Trophoblast cell (in vitro differentiated cells and primary cell): Measurements from ENCODE around the gene TRMT112.
A peak's percentile ranks its signal among the peaks of the same experiment; 100 is the strongest.

Experiments used
- DNase-seq, 2 donors: peaks; one replicate each; pipeline ENCODE4 v3.0.0-alpha.2; 2016
- H2AFZ ChIP-seq: 2 replicates; pipeline ENCODE4 v1.6.1; 2013; ENCODE audit warnings: low read length, moderate library complexity, mild to moderate bottlenecking; ENCODE audit not compliant: insufficient read depth, poor library complexity
- H2AK5ac ChIP-seq: 2 replicates; pipeline ENCODE4 v1.6.1; 2013; ENCODE audit warnings: mild to moderate bottlenecking, low read length
- H2BK120ac ChIP-seq: 2 replicates; pipeline ENCODE4 v1.6.1; 2013; ENCODE audit warnings: low read length, mild to moderate bottlenecking, moderate library complexity; ENCODE audit not compliant: insufficient read depth, poor library complexity
- H2BK12ac ChIP-seq: 2 replicates; pipeline ENCODE4 v1.6.1; 2013; ENCODE audit warnings: mild to moderate bottlenecking, low read length, moderate library complexity
- H2BK5ac ChIP-seq: 2 replicates; pipeline ENCODE4 v1.6.1; 2013; ENCODE audit warnings: low read length, low read depth, moderate library complexity, mild to moderate bottlenecking; ENCODE audit not compliant: poor library complexity
- H3K14ac ChIP-seq: 2 replicates; pipeline ENCODE4 v1.6.1; 2013; ENCODE audit warnings: mild to moderate bottlenecking, low read length
- H3K18ac ChIP-seq: 2 replicates; pipeline ENCODE4 v1.6.1; 2013; ENCODE audit warnings: mild to moderate bottlenecking, low read length
- H3K23ac ChIP-seq: 2 replicates; pipeline ENCODE4 v1.6.1; 2013; ENCODE audit warnings: low read length
- H3K27ac ChIP-seq: 2 replicates; pipeline ENCODE4 v1.5.1; 2013; ENCODE audit warnings: low read depth, mild to moderate bottlenecking, inconsistent platforms, low read length, moderate library complexity
- H3K27me3 ChIP-seq: 2 replicates; pipeline ENCODE4 v1.6.1; 2013; ENCODE audit warnings: inconsistent platforms, mild to moderate bottlenecking, low read length, moderate library complexity; ENCODE audit not compliant: insufficient read depth
- H3K36me3 ChIP-seq, 2 experiments: 1 replicate in 1 of 2; 2 replicates in 1 of 2; pipeline ENCODE4 v1.6.1; 2013; ENCODE audit warnings: low read length in 2 of 2, mild to moderate bottlenecking in 2 of 2, moderate library complexity in 1 of 2; ENCODE audit not compliant: insufficient read depth in 2 of 2, control insufficient read depth in 1 of 2
- H3K4ac ChIP-seq: 2 replicates; pipeline ENCODE4 v1.6.1; 2013; ENCODE audit warnings: low read depth, mild to moderate bottlenecking, low read length, moderate library complexity
- H3K4me1 ChIP-seq, 2 experiments: 1 replicate in 1 of 2; 2 replicates in 1 of 2; pipeline ENCODE4 v1.6.1; 2013; ENCODE audit warnings: low read length in 2 of 2, mild to moderate bottlenecking in 2 of 2, moderate library complexity in 1 of 2; ENCODE audit not compliant: insufficient read depth in 2 of 2, control insufficient read depth in 1 of 2
- H3K4me2 ChIP-seq: 2 replicates; pipeline ENCODE4 v1.6.1; 2013; ENCODE audit warnings: inconsistent platforms, mild to moderate bottlenecking, low read length, moderate library complexity
- H3K4me3 ChIP-seq: 2 replicates; pipeline ENCODE4 v1.5.1; 2013; ENCODE audit warnings: mild to moderate bottlenecking, low read depth, low read length, inconsistent platforms
- H3K79me1 ChIP-seq: one replicate; pipeline ENCODE4 v1.6.1; 2013; ENCODE audit warnings: low read length
- H3K79me2 ChIP-seq: 2 replicates; pipeline ENCODE4 v1.6.1; 2013; ENCODE audit warnings: low read length, mild to moderate bottlenecking; ENCODE audit not compliant: control insufficient read depth, insufficient read depth, poor library complexity
- H3K9ac ChIP-seq: 2 replicates; pipeline ENCODE4 v1.6.1; 2013; ENCODE audit warnings: mild to moderate bottlenecking, low read length
- H3K9me3 ChIP-seq: 2 replicates; pipeline ENCODE4 v1.6.1; 2013; ENCODE audit warnings: low read depth, mild to moderate bottlenecking, control low read depth, inconsistent platforms, low read length; ENCODE audit not compliant: insufficient read depth
- H4K12ac ChIP-seq: 2 replicates; pipeline ENCODE4 v1.6.1; 2013; ENCODE audit warnings: low read depth, mild to moderate bottlenecking, low read length, moderate library complexity
- H4K8ac ChIP-seq: 2 replicates; pipeline ENCODE4 v1.6.1; 2013; ENCODE audit warnings: low read depth, mild to moderate bottlenecking, low read length, moderate library complexity
- H4K91ac ChIP-seq: one replicate; pipeline ENCODE4 v1.6.1; 2013; ENCODE audit warnings: low read depth, mild to moderate bottlenecking, low read length, moderate library complexity
- WGBS: extraction: QIAGEN DNeasy Blood & Tissue Kit; methylation state at CpG from one replicate; pipeline ENCODE4 v1.1.7; 2013; ENCODE audit warnings: missing lambda C conversion rate; ENCODE audit not compliant: insufficient read length, insufficient coverage; ENCODE audit errors: extremely low coverage; 5-methylcytosine and 5-hydroxymethylcytosine counted together

Gene TRMT112

DNA sequence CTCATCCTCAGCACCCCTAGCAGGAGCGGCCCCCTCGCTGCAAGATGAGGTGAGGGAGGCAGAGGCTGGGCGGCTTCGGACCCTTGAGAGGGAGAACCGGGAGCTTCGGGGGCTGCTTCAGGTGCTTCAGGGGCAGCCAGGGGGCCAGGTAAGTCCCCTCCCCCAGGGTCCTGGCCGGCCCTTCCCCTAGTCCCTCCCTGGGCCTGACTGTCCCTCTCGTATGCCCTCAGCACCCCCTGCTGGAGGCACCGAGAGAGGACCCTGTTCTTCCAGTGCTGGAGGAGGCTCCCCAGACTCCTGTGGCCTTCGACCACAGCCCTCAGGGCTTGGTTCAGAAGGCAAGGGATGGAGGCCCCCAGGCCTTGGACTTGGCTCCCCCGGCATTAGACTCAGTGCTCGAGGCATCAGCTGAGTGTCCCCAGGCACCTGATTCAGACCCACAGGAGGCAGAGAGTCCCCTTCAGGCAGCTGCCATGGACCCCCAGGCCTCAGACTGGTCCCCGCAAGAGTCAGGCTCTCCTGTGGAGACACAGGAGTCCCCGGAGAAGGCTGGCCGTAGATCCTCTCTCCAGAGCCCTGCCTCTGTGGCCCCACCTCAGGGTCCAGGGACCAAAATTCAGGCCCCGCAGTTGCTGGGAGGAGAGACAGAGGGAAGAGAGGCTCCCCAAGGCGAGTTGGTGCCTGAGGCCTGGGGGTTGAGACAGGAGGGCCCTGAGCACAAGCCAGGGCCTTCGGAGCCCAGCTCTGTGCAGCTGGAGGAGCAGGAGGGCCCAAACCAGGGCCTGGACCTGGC is 26.6 kb upstream of the TRMT112 start:
- Histone ChIP-seq H4K91ac (no peak overlapping the region), H4K8ac (no peak overlapping the region), H3K23ac (no peak overlapping the region), H3K4me1 (peaks cover 8 to 11% of the 10 kb centered on the region in 2 experiments), H3K4me2 (no peak overlapping the region), H2BK120ac (no peak overlapping the region), H3K4me3 (no peak overlapping the region), H2AFZ (no peak overlapping the region), H3K27ac (no peak overlapping the region), H4K12ac (no peak overlapping the region), H2BK5ac (no peak overlapping the region), H3K9me3 (peaks cover 3% of the 10 kb centered on the region), H3K4ac (no peak overlapping the region), H2AK5ac (peak overlapping the region; percentile 20), H3K14ac (no peak overlapping the region), H3K18ac (no peak overlapping the region), H3K79me1 (peaks cover 6% of the 10 kb centered on the region), H2BK12ac (no peak overlapping the region), H3K9ac (no peak overlapping the region), H3K36me3 (no peaks in the 10 kb centered on the region), H3K79me2 (peaks cover 2% of the 10 kb centered on the region), H3K27me3 (no peaks in the 10 kb centered on the region)
- DNase-seq = peak in 1 of 2 donors; percentile 32
- WGBS = no CpG with 5 or more reads among the region's 18 CpGs

DNA sequence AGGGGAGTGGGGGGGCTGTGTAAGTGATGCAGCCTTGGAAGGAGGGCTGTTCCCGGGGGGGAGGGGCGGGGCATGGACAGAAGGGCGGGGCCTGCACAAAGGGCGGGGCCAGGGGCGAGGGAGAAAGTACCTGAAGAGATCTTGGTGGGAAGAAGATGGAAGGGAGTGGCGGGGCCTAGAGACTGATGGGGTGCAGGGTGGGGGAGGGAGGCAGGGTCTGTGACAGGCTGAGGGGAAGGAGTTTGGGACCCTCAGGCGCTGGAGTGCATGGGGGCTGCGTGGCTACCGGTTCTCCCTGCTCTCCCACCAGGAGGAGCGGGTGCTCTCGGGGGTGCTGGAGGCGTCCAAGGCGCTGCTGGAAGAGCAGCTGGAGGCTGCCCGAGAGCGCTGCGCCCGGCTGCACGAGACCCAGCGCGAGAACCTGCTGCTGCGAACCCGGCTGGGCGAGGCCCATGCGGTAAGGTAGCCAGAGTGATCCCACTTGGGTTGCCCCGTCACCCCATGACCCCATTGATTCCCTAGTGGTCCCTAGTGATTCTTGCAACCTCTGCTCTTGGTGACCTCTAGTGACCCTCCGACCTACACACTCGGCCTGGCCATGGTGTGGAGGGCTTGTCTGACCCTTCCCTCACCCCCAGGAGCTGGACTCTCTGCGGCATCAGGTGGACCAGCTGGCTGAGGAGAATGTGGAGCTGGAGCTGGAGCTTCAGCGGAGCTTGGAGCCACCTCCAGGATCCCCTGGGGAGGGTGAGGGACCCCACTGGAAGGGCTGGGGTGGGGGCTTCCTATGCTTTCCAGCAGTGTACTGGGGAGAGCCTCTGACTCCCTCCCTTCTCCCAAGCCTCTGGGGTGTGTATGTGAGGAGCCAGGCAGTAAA is 25.7 kb upstream of the TRMT112 start:
- no CpG with 5 or more reads among the region's 29 CpGs for WGBS
- H2AK5ac ChIP-seq = peak overlapping the region; percentile 20
- H3K4me1 ChIP-seq = peaks cover 6 to 11% of the 10 kb centered on the region in 2 experiments
- no peak overlapping the region for H3K18ac ChIP-seq
- no peak overlapping the region for H3K4me2 ChIP-seq
- H3K4me3 ChIP-seq = no peak overlapping the region
- H3K9me3 ChIP-seq = peaks cover 3% of the 10 kb centered on the region
- H3K79me2 ChIP-seq = peaks cover 2% of the 10 kb centered on the region
- H3K36me3 ChIP-seq = no peaks in the 10 kb centered on the region
- H3K27me3 ChIP-seq = no peaks in the 10 kb centered on the region
- H4K8ac ChIP-seq = no peak overlapping the region
- H3K23ac ChIP-seq = no peak overlapping the region
- H4K91ac ChIP-seq = no peak overlapping the region
- H2AFZ ChIP-seq = no peak overlapping the region
- H4K12ac ChIP-seq = no peak overlapping the region
- no peak for DNase-seq
- H3K14ac ChIP-seq = no peak overlapping the region
- no peak overlapping the region for H2BK120ac ChIP-seq
- H3K4ac ChIP-seq = no peak overlapping the region
- H3K79me1 ChIP-seq = peaks cover 6% of the 10 kb centered on the region
- no peak overlapping the region for H3K27ac ChIP-seq
- H2BK5ac ChIP-seq = no peak overlapping the region
- no peak overlapping the region for H3K9ac ChIP-seq
- no peak overlapping the region for H2BK12ac ChIP-seq

DNA sequence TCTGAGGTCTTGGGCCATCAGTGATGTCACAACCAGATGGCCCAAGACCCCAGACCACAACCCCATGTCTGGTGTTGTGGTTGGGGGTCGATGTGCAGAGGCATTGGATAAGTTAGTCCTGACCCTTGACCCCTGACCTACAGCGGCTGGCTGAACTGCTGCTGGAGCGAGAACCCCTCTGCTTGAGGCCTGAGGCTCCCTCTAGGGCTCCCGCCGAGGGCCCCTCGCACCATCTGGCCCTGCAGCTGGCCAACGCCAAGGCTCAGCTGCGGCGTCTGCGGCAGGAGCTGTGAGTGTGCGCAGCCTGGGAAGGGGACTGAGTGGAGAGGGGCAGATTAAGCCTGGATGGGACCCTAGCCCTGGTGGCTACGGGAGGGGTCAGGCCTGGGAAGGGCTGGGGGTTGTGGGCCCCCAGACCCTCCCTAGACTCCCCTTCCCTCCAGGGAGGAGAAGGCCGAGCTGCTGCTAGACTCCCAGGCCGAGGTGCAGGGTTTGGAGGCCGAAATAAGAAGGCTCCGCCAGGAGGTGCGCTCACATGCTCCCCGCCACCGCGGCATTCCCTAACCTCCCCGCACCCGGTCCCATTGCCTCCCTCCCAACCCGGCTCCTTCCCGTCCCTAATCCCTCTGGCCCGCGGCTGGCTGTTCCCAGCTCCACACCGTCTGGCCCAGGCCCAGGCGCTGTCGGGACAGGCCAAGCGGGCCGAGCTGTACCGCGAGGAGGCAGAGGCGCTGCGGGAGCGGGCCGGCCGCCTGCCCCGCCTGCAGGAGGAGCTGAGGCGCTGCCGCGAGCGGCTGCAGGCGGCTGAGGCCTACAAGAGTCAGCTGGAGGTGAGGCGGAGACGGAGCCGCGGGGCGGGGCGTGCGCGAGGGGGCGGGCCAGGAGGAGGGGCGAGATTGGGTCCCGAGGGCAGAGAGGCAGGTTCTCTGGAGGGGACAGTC is 24.8 kb upstream of the TRMT112 start:
- Histone ChIP-seq H3K14ac (peak overlapping the region; percentile 69), H2AFZ (peak overlapping the region; percentile 81), H2BK5ac (no peak overlapping the region), H3K4ac (peak overlapping the region; percentile 58), H3K4me3 (no peak overlapping the region), H3K79me2 (peaks cover 2% of the 10 kb centered on the region), H3K9me3 (peaks cover 3% of the 10 kb centered on the region), H3K18ac (peak overlapping the region; percentile 58), H3K36me3 (no peaks in the 10 kb centered on the region), H4K91ac (peak overlapping the region; percentile 48), H2AK5ac (peak overlapping the region; percentile 21), H3K4me1 (peaks cover 6 to 7% of the 10 kb centered on the region in 2 experiments), H2BK12ac (no peak overlapping the region), H3K27me3 (no peaks in the 10 kb centered on the region), H3K23ac (no peak overlapping the region), H3K79me1 (peaks cover 6% of the 10 kb centered on the region), H3K4me2 (peak overlapping the region; percentile 41), H4K12ac (peak overlapping the region; percentile 79), H4K8ac (peak overlapping the region; percentile 82), H3K27ac (no peak overlapping the region), H2BK120ac (peak overlapping the region; percentile 37), H3K9ac (no peak overlapping the region)
- peak; percentile 94 for DNase-seq
- WGBS = no CpG with 5 or more reads among the region's 55 CpGs

DNA sequence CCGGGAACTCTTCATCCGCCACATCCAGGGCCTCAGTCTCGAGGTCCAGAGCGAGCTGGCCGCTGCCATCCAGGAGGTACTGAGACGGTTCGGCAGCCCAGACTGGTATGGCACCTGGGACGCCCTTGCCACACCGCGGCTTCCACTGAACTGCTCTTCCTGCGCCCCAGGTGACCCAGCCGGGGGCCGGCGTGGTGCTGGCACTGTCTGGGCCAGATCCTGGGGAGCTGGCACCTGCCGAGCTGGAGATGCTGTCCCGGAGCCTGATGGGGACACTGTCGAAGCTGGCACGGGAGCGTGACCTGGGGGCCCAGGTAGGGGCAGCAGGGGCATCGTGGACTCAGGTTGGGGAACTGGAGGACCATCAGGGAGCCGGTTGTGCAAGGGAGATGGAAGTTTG is 24.1 kb upstream of the TRMT112 start:
- Histone ChIP-seq H2AFZ (no peak overlapping the region), H3K4me3 (no peak overlapping the region), H4K12ac (no peak overlapping the region), H4K8ac (no peak overlapping the region), H3K4me1 (peaks cover 6% of the 10 kb centered on the region in 2 experiments), H3K27me3 (no peaks in the 10 kb centered on the region), H3K36me3 (no peaks in the 10 kb centered on the region), H3K9me3 (peaks cover 3% of the 10 kb centered on the region), H4K91ac (no peak overlapping the region), H3K4ac (no peak overlapping the region), H2BK120ac (no peak overlapping the region), H3K79me2 (peaks cover 2% of the 10 kb centered on the region), H3K4me2 (no peak overlapping the region), H3K14ac (no peak overlapping the region), H3K18ac (no peak overlapping the region), H2AK5ac (no peak overlapping the region), H3K9ac (no peak overlapping the region), H3K23ac (no peak overlapping the region), H2BK12ac (no peak overlapping the region), H2BK5ac (no peak overlapping the region), H3K27ac (no peak overlapping the region), H3K79me1 (peaks cover 6% of the 10 kb centered on the region)
- WGBS = no CpG with 5 or more reads among the region's 21 CpGs
- DNase-seq = no peak
